NCI-H526 (cell line): ENCODE data around the gene TEX28.
"Not testable (repeated sequence)": the region's sequence is repeated elsewhere in the genome, so short reads cannot be mapped to it uniquely, and the experiment has no call there.

Source experiments
- DNase-seq, 2 experiments: peaks; one replicate each; lab custom pipeline; 2025; lab: John Stamatoyannopoulos, UW

TEX28 gene

GRCh38 chrX:154247377-154248045, 47.4 kb downstream of the TEX28 start:
- not testable (repeated sequence) for DNase-seq

- not testable (repeated sequence) for DNase-seq
Observed at GRCh38 chrX:154239982-154240503, 54.9 kb downstream of the TEX28 start.

- not testable (repeated sequence) for DNase-seq
Observed at GRCh38 chrX:154238939-154239559, 55.9 kb downstream of the TEX28 start.

GRCh38 chrX:154233620-154234019, 61.3 kb downstream of the TEX28 start:
- not testable (repeated sequence) for DNase-seq

- DNase-seq: not testable (repeated sequence)
Observed at GRCh38 chrX:154231443-154231842, 63.5 kb downstream of the TEX28 start.

GRCh38 chrX:154226706-154227105, 68.2 kb downstream of the TEX28 start:
- DNase-seq: not testable (repeated sequence)

- DNase-seq: not testable (repeated sequence)
Observed at GRCh38 chrX:154225292-154225691, 69.6 kb downstream of the TEX28 start.
